ENCODE measurements around the gene INPP5B. TPM values are rescaled to one million over a fixed set of nuclear protein-coding genes. Genes with fewer than 3 reads are reported as not detected.

Gene INPP5B
- total and polyA plus RNA-seq, 2 experiments from 2014 or later = 6.9 to 29.1 TPM

GRCh38 chr1:37872692-37873091 lies 74.2 kb downstream of the INPP5B start:
- no peak overlapping the region for H3K27ac ChIP-seq (ENCODE audit: low read depth)
- no peak overlapping the region for H3K4me3 ChIP-seq
- no peaks in the 10 kb centered on the region for H3K79me2 ChIP-seq (replicated peaks; ENCODE audit: insufficient read depth)
- H3K4me3 Mint-ChIP-seq = no peak overlapping the region
- no peak for ATAC-seq
- no peak overlapping the region for H3K4me2 ChIP-seq
- H3K9me2 ChIP-seq (ENCODE audit: insufficient read depth) = no peaks in the 10 kb centered on the region
- no peak overlapping the region for H3K27ac Mint-ChIP-seq
- no peak overlapping the region for H2AFZ ChIP-seq
- TF ChIP-seq ZNF114 (CRISPR knock-in tag; IDR thresholded peaks at IDR 0.05) (no peak), JUNB (IDR thresholded peaks at IDR 0.05; ENCODE audit: unreplicated experiment) (no peak), EZH2phosphoT487 (IDR thresholded peaks at IDR 0.05; ENCODE audit: unreplicated experiment) (no peak), CTCF (conservative IDR thresholded peaks at IDR 0.05; ENCODE audit: low read depth in 2 of 2) (no peak), EZH2 (IDR thresholded peaks at IDR 0.05; ENCODE audit: low read depth, unreplicated experiment) (no peak), ZNF331 (CRISPR knock-in tag; IDR thresholded peaks at IDR 0.05; ENCODE audit: low read depth) (no peak), POLR2AphosphoS5 (IDR thresholded peaks at IDR 0.05; ENCODE audit: low read depth) (no peak), STAT1 (IDR thresholded peaks at IDR 0.05; ENCODE audit: unreplicated experiment) (no peak), NANOG (IDR thresholded peaks at IDR 0.05; ENCODE audit: borderline replicate concordance) (no peak), ETS1 (IDR thresholded peaks at IDR 0.05) (no peak), ZNF462 (CRISPR knock-in tag; IDR thresholded peaks at IDR 0.05) (no peak), REST (IDR thresholded peaks at IDR 0.05; ENCODE audit: unreplicated experiment) (no peak), CREB1 (CRISPR knock-in tag; IDR thresholded peaks at IDR 0.05; ENCODE audit: low read depth) (no peak)
- H3K27me3 ChIP-seq (ENCODE audit: insufficient read depth) = no peaks in the 10 kb centered on the region
- H3K36me3 ChIP-seq (ENCODE audit: insufficient read depth) = peaks cover 14% of the 10 kb centered on the region; the same call in 1 of the 2 replicates
- DNase-seq (ENCODE audit: low spot score) = no peak
- H3K27me3 Mint-ChIP-seq (ENCODE audit: insufficient read depth, low read depth, poor library complexity) = peaks cover 9% of the 10 kb centered on the region
- no peaks in the 10 kb centered on the region for H3F3A ChIP-seq (replicated peaks; ENCODE audit: low read depth)
- H4K20me1 ChIP-seq (replicated peaks; ENCODE audit: insufficient read depth) = no peaks in the 10 kb centered on the region
- H3K4me1 Mint-ChIP-seq = no peaks in the 10 kb centered on the region
- H3K9me3 Mint-ChIP-seq = no peaks in the 10 kb centered on the region
- no peaks in the 10 kb centered on the region for H3K4me1 ChIP-seq (ENCODE audit: insufficient read depth)
- peaks cover 54% of the 10 kb centered on the region for H3K36me3 Mint-ChIP-seq (ENCODE audit: low read depth)
